Erythroblast (primary cell): ENCODE measurements around the gene REV3L.
"Not testable (repeated sequence)": the region's sequence is repeated elsewhere in the genome, so short reads cannot be mapped to it uniquely, and the experiment has no call there.

Source experiments
- DNase-seq, 2 experiments: peaks; one replicate each; lab custom pipeline; 2025; lab: John Stamatoyannopoulos, UW
- GATA1 ChIP-seq: IDR thresholded peaks from 2 replicates; pipeline ENCODE4 v1.6.1; 2011; ENCODE audit warnings: low read depth, mild to moderate bottlenecking, control low read depth, low read length, moderate library complexity
- POLR2A ChIP-seq: IDR thresholded peaks from 2 replicates; pipeline ENCODE4 v1.6.1; 2011; ENCODE audit warnings: mild to moderate bottlenecking, low read length

The REV3L gene

DNA sequence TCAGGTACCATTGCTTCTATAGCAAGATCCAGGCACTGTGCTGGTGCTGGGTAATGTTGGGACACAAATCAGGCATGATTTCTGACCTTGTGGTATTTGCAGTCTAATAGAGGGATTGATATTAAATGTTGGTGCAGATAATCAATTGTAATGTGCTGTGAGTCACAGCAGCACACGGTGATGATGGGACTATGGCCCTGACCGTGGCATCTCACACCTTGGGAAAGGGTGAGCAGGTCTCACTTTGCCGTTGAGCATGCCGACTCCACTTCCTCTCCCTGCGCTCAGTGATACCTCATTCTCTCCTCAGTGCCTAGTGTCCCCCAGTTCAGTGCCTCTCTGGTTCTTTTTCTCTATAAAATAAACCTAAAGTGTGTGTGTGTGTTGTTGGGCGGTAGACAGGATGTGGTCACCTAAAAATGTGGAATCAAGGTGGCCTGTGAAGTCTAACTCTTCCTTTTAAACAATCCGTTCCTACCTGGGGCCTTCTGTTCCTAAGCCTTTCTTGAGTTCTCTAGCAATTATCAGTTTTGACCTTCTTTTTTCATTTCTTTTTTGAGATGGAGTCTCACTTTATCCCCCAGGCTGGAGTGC lies 188.5 kb downstream of the REV3L start:
- no peak for DNase-seq
- TF ChIP-seq POLR2A, result no peak
- no peak for TF ChIP-seq GATA1

DNA sequence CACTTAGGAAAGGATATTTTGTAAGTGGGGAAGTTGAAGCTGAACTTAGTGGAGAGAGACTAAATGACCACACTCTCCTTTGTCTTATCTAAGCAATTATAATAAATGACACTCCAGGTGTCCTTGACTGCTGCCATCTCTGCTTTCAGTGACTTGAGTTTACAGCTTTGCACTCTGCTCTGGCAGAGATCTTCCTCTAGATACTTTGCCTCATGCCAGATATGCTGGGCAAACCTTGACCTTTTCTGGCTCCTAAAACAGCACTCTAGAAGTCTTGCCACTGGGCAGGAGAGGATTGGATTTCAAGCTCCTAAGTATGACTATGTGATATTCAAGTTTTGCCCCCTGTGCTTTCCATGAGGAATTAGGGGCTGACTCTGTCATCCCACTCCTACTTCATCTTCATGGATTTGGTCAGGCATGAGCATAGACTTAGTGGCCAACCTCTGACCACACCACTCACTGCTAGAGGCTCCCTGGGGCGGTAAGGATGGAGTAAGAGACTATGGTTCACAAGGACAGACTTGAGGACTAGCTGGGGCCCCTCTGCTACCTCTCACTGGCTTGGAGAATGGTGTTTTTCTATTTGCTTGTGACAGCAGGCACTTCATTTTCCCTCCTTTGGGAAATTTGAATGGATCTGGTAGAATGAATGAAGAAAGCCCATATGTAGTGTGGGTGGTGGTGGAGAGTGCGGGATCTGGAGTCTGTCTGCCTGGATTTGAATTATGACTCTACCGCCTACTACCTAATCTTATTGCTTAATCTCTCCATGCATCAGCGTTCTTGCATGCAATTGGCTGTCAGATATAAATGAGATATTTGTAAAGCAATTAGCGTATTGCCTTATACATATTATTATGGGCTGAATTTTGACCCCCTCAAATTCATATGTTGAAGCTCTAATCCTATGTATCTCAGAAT lies 191.4 kb downstream of the REV3L start:
- TF ChIP-seq GATA1, result no peak
- no peak for TF ChIP-seq POLR2A
- no peak for DNase-seq

GRCh38 chr6:111290689-111291335 lies 192.2 kb downstream of the REV3L start:
- not testable (repeated sequence) for DNase-seq

DNA sequence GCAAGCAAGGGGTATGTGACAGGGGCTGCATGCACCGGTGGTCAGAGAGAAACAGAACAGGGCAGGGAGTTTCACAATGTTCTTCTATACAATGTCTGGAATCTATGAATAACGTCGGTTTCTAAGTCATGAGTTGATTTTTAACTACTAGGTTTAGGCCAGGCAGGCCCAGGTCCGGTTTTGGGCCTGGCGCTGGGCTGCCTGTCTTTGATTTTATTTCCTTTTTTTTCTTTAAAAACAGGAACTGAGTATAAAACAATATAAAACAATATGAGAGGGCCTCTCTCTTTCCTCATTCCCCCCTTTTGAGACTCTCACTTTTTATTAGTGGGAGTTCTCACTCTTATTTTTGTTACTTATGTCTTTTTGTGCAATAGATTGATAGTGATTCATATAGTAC lies 198.7 kb downstream of the REV3L start:
- DNase-seq, result not testable (repeated sequence)

GRCh38 chr6:111283707-111284106 lies 199.3 kb downstream of the REV3L start:
- TF ChIP-seq POLR2A, result no peak
- TF ChIP-seq GATA1, result no peak
- DNase-seq, result no peak

DNA sequence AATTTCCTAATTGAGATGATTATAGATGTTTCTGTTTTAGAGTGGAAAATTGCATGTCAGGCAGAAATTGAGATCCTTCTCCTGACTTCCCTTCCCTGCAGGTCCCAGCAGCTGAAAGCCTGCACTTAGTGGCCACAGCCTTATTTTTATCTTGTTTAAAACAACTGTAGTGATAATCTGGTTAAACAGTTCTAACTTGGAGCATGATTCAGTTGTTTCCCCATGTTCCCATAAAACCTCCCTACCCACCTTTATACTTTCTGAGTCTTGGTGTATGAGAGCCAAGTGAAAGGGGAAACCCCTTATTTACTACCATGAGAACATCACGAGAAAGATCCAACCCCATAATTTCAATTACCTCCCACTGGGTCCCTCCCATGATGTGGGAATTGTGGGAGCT lies 200.5 kb downstream of the REV3L start:
- no peak for DNase-seq
- TF ChIP-seq GATA1 (no peak), POLR2A (no peak)

GRCh38 chr6:111280445-111280955 lies 202.5 kb downstream of the REV3L start:
- TF ChIP-seq POLR2A, result no peak
- no peak for TF ChIP-seq GATA1
- DNase-seq, result no peak

DNA sequence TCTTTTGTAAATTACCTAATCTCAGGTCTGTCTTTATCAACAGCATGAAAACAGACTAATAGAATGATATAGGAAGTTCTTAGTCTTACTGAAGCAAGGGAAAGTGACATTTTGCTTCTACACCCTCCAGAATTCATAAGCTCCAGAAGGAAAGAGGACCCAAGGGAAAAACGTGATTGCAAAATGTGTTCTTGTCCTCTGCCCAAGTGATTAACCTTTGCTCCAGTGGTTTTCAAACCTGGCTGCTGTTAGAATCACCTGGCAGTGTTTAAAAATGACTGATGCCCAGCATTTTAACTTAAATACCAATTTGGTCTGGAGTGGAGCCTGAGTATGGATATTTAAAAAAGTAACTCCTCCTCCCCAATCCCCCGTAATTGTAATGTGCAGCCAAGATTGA lies 204.3 kb downstream of the REV3L start:
- DNase-seq, result no peak
- TF ChIP-seq POLR2A, result no peak
- no peak for TF ChIP-seq GATA1

- DNase-seq, result no peak
- no peak for TF ChIP-seq POLR2A
- no peak for TF ChIP-seq GATA1
Measured at GRCh38 chr6:111277819-111278218, 205.2 kb downstream of the REV3L start.

DNA sequence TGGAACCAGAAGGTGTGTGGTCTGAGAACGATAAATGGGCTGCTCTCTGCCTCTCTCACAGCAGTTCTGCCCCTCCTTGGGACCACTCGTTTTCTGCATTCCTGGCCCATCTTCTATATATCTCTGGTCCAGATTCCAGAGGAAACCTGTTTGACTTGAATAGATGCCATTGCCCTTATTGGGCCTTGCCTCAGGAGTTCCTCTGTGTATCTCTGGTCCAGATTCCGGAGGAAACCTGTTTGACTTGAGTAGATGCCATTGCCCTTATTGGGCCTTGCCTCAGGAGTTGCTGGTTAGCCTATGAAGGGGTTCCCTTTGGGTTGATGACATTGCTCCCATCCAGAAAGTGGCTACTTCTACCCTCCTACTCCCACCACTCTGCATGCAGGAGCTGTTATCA lies 206.3 kb downstream of the REV3L start:
- no peak for DNase-seq
- TF ChIP-seq GATA1, result no peak
- TF ChIP-seq POLR2A, result no peak

GRCh38 chr6:111276335-111276734 lies 206.7 kb downstream of the REV3L start:
- TF ChIP-seq GATA1 (peak; percentile 25), POLR2A (no peak)

DNA sequence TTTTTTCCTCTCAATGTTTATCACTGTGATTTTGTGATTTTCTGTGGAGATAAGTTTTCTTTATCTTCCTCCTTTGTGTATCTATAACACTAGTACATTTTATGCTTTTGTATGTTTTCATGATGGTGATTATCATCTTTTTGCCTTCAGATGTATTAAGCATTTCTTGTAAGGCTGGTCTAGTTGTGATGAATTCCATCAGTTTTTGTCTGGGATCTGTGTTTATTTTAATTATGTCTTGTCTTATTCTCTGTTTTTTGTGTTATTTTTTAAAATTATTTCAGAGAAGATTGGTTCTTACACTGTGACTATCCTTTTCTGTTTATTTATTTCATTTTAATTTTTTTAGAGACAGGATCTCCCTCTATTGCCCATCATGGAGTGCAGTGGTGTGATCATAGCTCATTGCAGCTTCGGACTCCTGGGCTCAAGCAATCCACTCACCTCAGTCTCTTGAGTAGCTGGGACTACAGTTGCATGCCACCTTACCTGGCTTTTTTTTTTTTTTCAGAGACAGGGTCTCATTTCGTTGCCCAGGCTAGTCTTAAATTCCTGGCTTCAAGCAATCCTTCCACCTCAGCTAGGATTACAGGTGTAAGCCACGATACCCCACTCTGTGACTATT lies 208.3 kb downstream of the REV3L start:
- peak; percentile 23 to 36 for DNase-seq
- TF ChIP-seq POLR2A (no peak), GATA1 (no peak)

More at GRCh38 chr6:111276335-111276734, 206.7 kb downstream of the REV3L start:
- DNase-seq, result peak; percentile 65 to 76

DNA sequence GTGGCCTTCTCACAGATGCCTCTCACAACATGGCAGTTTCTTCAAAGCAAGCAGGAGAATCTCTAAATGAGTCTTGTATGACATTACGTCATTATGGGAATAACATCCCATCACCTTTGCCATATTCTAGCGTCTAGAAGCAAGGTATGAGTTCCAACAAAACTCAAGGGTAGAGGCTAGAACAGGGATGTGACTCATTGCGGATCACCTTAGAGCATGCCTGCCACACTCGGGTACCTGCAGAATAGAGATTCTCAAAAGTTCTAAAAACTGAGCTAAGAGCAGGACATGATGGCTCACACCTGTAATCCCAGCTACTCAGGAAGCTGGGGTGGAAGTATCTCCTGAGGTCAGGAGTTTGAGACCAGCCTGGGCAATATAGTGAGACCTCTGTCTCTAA lies 212.9 kb downstream of the REV3L start:
- no peak for DNase-seq
- TF ChIP-seq GATA1, result no peak
- no peak for TF ChIP-seq POLR2A

DNA sequence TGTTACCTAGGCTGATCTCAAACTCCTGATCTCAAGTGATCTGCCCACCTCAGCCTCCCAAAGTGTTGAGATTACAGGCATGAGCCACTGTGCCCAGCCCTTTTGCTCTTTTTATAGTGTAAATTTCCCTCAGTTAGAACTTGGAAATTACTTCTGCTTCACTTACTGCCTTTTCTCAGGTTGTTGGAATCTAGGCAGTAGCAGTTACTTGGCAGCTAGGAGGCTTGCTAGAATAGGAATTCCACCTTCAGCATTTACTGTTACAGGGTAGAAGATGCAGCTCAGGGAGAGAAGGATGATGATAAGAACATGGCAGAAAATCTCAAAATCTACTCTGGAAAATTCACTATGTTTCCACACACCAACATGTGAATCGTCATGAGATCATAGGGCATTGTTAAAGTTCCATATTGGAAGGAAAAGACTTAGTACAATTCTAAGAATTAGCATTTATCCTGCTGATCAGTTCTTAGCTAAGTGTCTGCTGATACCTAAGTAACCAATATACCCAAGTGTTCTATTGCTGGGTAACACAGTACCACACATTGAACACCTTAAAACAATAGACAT lies 213.5 kb downstream of the REV3L start:
- no peak for DNase-seq
- TF ChIP-seq POLR2A (no peak), GATA1 (no peak)
